ENCODE data around the gene RAP1A.

Gene RAP1A

DNA sequence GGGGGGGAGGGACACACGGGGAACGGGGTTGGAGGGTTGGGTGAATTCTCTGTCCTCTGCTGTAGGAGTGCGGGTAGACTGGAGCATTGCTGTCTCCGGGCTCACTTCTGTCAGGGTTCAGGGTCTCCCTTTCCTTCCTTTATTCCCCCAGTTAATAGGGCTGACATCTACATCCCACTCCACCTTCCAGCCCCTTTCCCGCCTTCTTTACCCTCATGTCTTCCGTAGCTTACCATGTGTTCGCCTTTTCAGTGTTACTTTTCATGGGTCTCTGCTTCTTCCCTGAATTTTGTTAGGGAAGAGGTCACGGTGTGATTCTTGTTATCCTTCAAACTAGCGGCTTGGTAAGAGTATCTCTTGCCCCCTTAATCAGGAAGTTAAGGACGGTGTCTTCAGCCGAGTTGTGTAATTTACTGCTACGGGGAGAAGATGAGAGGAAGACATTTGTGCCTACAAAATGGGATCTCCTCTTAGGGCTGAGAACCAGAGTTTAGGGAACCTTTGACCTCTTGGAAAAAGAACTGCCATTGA, 917 bp downstream of the RAP1A start:
- no peak for FAIRE-seq
- no peak for DNase-seq (ENCODE audit: insufficient read length, low spot score)

GRCh38 chr1:111621050-111621449, 1.5 kb downstream of the RAP1A start:
- FAIRE-seq (no peak), DNase-seq (ENCODE audit: insufficient read length, low spot score) (no peak)
- TF ChIP-seq, protein P1, sequence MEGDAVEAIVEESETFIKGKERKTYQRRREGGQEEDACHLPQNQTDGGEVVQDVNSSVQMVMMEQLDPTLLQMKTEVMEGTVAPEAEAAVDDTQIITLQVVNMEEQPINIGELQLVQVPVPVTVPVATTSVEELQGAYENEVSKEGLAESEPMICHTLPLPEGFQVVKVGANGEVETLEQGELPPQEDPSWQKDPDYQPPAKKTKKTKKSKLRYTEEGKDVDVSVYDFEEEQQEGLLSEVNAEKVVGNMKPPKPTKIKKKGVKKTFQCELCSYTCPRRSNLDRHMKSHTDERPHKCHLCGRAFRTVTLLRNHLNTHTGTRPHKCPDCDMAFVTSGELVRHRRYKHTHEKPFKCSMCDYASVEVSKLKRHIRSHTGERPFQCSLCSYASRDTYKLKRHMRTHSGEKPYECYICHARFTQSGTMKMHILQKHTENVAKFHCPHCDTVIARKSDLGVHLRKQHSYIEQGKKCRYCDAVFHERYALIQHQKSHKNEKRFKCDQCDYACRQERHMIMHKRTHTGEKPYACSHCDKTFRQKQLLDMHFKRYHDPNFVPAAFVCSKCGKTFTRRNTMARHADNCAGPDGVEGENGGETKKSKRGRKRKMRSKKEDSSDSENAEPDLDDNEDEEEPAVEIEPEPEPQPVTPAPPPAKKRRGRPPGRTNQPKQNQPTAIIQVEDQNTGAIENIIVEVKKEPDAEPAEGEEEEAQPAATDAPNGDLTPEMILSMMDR (IDR thresholded peaks at IDR 0.05; ENCODE audit: insufficient read depth, missing control alignments): no peak

More for the DNA sequence above, 917 bp downstream of the RAP1A start:
- TF ChIP-seq, protein P1 (IDR thresholded peaks at IDR 0.05; ENCODE audit: insufficient read depth, missing control alignments): no peak

- DNase-seq (ENCODE audit: insufficient read length, low spot score) (no peak), FAIRE-seq (no peak)
- TF ChIP-seq, protein P1 (IDR thresholded peaks at IDR 0.05; ENCODE audit: insufficient read depth, missing control alignments): no peak
These were observed 2.6 kb downstream of the RAP1A start for GRCh38 chr1:111622166-111622565.

DNA sequence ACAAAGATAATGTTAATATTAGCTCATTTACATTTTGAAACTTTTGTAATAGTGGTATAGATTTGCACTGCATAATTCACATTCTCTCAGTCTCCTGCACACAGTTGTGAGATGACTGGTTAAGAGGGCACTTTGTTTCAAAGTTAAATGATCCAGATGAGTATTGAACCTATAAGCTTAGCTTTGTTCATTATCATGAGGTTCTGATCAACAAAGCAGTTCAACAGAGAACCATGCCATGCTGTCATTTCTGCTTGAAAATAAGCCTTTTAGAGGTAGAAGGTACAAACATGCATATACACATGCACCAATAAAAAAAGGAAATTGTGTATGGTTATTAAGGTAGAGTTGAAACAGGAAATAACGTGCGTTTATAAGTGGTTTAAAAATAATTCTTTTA, 4.8 kb downstream of the RAP1A start:
- FAIRE-seq: no peak
- TF ChIP-seq, protein P1 (IDR thresholded peaks at IDR 0.05; ENCODE audit: insufficient read depth, missing control alignments): no peak
- DNase-seq (ENCODE audit: insufficient read length, low spot score): no peak

GRCh38 chr1:111625276-111625675, 5.7 kb downstream of the RAP1A start:
- FAIRE-seq (no peak), DNase-seq (ENCODE audit: insufficient read length, low spot score) (no peak)
- TF ChIP-seq, protein P1 (IDR thresholded peaks at IDR 0.05; ENCODE audit: insufficient read depth, missing control alignments): no peak

DNA sequence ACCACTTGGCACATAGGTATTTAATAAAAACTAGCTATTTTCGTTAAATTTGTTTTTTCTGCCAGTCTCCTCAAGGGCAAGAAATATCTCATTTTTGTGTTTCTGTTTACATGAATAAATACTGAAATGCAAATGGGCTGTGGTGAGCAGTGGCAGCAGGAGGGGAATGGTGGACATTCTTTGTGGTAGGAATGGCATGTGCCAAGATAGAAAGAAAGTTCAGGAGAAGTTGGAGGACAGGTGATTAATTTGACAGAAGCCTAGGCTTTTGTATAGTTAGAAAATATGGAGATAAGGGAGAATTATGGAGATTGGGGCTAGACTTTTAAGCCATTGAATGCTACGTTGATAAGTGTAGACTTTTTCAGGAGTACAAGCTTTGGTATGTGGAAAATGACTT, 8.6 kb downstream of the RAP1A start:
- FAIRE-seq (no peak), DNase-seq (ENCODE audit: insufficient read length, low spot score) (no peak)
- TF ChIP-seq, protein P1 (IDR thresholded peaks at IDR 0.05; ENCODE audit: insufficient read depth, missing control alignments): no peak

GRCh38 chr1:111629190-111629954, 9.8 kb downstream of the RAP1A start:
- DNase-seq (ENCODE audit: insufficient read length, low spot score) (no peak), FAIRE-seq (no peak)
- TF ChIP-seq, protein P1 (IDR thresholded peaks at IDR 0.05; ENCODE audit: insufficient read depth, missing control alignments): no peak
